Occipital lobe (tissue), 2 donors: ENCODE results near the gene GRM4. TPM values are rescaled to one million over a fixed set of nuclear protein-coding genes. Genes with fewer than 3 reads are reported as not detected.

Source experiments
- DNase-seq: peaks from one replicate; lab custom pipeline; 2025; lab: John Stamatoyannopoulos, UW
- total RNA-seq: library from RNA; depleted of rRNA; stranded (reverse); fragments of >200 nt; gene quantifications from one replicate; pipeline ENCODE4 v1.2.3, GENCODE V29; 2014

The GRM4 gene
- total RNA-seq, 1 donor from 2014 or later = 0.94 TPM

DNA sequence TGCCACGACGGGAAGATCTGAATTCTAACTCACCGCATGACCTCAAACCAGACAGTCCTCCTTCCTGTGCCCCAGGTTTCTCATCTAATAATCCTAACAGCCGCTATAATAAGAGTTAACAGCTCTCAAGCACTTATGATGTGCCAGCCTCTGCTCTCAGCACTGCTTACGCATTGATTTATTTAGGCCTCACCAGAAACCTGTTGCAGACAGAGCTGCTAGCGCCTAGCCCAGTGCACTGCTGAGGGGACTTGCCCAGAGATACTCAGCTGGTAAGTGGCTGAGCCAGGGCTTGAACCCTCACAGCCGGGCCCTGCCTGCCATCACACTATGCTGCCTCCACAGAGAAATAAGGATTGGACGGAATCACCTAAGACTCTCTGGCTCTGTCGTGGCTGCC, 37.7 kb downstream of the GRM4 start:
- no peak for DNase-seq

DNA sequence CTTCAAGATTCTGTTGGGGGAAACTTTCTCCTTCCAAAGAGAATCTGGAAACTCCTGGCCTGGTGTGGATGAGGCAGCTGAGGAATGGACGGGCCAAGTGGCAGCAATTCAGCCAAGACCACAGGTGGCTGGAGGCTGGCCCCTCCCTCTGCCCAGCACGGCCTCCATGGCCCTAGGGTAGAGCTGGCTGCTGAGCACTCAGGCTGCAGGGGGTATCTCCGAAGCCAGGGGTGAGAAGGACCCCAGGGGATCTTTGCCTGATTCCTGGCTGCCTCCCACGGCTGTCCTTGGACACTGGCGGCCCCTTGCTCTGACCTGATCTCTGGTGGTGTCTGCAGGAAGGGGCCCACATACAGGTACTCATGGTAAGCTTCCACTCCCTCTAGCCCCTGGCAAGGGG, 39.0 kb downstream of the GRM4 start:
- DNase-seq = no peak

DNA sequence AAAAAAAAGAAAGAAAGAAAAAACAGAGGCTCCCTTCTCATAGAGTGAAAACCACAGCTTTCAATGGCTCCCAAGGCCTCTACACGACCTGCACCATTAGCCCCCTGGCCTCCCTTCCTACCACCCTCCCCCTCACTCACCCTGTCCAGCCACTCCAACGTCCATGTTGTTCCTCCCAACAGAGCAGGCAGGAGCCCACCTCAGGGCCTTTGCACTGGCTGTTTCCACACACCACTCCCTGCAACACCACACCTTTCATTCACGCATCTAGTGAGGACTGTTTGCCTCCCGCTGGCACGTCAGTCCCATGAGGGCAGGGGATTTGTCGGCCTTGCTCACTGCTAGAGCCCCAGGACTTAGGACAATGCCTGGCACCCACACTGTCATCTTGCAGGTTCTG, 39.5 kb downstream of the GRM4 start:
- no peak for DNase-seq

DNA sequence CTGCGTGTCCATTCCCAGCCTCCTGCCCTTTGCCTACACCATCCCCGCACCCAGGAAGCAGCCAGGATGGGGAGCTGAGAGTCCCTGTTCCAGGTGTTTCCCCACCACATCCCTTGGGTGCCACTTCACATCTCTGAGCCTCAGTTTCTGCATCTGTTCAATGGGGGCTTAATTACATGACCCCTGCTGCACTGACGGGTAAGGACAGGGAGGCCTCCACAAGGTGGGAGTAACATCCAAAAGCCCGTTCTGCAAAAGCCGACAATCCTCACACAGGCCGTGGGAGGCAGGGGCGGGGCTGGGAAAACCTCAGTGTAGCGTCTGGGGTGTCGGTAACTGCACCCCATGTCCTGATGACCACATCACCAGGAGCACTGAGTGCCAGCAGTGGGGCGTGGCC, 41.3 kb downstream of the GRM4 start:
- no peak for DNase-seq

DNA sequence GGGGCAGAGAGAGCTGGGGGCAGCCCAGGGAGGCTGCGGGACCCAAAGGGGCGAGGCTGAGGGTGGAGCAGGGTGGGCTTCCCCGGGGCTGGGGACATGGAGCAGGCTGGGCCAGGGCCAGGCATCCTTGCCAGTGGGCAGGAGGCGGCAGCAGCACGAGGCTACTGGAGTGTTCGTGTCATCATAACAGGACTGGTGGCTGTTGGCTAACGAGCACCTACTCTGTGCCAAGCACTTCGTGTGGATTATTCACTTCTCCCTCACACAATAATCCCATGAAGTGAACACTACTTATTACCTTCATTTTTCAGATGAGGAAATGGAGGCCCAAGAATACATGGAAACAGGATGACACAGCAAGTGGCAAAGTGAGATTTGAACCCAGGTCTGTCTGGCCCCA, 41.7 kb downstream of the GRM4 start:
- no peak for DNase-seq

DNA sequence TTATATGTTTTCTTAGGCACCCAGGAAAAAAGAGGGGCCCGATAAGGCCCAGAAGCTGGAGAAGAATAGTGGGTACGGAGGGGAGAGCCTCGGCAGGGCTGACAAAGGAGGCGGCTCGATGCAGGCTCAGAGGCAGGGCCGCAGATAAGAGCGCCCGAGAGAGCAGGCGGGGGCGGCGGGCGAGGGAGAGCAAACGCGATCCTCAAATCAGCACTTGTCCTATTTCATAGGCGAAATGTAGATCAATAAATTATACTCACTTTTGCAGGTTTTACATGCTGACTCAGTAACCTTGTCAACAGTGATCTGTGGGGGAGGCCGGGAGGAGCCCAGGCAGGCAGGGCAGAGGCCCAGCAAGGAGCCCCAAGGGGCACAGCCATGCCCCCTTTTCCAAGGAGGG, 42.6 kb downstream of the GRM4 start:
- DNase-seq = no peak

DNA sequence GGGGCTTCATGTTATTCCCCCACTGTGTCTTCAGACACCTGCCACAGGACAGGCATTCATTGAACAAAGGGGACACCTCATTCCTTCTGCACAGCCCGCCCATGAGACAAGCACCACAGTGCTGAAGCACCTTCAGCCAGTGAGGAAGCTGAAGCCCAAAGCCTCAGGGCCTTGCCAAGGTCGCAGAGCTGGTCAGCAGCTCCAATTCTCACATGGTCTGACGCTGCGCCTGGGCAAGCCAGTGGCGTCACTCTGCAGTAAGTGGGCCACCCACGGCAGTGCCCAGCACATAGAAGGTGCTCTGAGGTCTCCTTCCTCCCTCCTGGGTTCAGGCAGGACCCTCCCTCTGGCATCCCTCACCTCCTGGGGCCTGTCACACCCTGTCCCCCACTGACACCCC, 43.2 kb downstream of the GRM4 start:
- DNase-seq = no peak

DNA sequence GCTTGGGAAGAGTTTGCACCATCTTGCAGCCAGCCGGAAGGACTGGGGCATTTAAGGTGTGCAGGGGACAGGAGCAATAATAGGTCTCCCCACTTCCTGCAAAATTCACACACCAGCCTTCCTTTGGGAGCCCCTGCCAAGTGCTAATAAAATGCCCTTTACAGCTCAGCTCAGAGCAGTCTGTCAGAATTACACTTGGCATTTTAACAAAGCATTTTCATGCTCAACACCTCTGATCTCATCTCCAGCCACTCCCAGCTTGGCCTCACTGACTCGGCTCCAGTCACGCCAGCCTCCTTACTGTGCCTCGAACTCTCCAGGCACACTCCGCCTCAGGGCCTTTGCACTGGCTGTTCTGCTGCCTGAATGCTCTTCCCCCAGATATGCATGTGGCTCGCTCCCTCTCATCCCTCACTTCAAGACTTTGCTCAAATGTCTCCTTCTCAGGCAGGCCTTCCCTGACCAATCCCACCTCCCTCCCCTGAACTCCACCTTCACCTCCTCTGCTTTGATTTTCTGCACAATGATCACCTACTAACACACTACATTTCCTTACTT, 43.7 kb downstream of the GRM4 start:
- no peak for DNase-seq

DNA sequence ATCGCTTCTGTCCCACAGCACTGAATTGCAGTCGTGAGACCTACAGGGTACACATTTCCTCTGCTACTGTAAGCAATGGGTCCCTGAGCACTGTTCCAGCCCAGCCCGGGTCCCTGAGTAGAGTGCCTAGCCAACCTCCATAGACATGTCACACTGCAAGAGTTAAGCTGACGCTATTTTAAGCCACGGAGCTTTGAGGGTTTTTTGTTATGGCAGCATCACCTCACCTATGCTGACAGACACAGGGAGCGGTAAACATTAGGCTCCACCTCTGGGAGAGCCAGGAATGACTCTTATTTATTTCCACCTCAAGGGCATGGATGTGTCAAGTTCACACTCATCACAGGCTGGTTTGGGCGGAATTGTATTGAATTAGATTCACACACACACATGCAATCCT, 45.1 kb downstream of the GRM4 start:
- DNase-seq = no peak

DNA sequence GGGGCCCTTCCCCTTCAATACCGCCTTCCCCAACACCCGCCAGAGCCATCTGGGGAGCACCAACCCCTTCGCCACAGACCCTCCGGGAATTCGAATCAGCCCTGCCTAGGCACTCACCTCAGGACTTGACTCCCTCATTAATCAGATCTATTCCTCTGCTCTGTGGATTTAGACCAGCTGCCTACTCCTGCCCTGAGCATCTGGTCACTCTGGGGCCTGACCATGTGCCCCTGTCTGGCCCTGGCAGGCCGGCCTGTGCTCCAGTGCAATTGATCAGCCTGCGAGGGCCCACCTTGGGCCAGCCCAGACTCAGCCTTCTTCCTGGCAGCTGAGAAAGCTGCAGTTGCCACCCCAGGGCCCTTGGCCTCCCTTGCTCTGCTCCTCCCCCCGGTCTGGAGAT, 46.0 kb downstream of the GRM4 start:
- DNase-seq = no peak

DNA sequence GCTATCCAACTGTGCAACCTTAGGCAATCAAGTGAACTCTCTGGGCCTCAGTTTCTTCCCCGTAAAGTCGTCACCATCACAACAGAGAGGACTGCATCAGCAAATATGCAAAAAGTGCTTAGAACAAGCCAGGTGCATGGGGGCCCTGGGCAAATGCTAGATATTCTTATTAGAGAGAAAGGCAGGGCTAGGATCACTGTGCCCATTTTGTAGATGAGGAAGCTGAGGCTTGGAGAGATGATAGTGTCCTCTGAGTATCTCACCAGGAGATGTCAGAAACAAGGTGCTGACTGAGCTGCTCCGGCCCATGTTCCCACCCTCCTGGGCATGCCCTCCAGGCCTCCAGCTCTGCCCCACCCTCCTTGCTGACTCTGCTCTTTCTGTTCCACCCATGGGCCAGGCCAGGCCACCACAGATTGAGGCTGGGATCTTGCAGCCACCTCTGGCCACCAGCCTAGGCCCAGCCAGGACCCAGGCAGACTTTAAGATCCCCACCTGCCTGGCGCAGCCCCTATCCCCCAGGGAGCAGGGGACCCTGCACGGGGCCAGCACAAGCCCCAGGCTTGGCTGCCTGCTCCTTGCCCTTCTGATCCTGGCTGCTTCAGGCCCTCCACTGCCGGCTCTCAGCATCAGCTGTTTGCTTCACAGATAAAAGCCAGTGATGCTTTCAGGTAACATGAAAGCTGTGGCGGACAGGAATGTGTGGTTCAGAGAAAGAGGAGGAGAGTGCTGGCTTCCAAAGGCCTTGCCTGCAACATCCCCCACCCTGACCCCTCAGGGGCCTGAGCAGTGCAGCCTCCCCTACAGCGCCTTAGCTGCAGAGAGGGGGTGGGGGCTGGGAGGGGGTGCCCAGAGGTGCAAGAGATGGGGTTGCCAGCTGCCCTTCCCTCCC, 47.6 kb downstream of the GRM4 start:
- DNase-seq = no peak

DNA sequence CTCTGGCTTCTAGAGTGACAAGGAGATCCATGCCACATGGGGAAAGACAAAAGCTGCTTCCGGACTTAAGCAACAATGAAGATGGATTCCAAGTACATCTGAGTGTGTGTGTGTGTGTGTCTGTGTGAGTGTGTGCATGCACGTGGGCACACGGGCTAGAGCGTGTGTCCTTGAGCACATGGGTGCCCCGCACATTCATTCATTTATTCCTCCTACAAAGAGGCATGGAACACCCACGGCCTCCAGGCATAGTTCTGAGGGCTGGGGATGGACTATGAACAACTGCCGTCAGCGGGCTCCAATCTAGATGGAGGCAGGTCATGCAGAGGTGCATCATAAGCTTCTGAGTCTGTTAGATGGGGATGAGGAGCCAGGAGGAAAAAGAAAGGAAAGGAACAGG, 49.1 kb downstream of the GRM4 start:
- no peak for DNase-seq

DNA sequence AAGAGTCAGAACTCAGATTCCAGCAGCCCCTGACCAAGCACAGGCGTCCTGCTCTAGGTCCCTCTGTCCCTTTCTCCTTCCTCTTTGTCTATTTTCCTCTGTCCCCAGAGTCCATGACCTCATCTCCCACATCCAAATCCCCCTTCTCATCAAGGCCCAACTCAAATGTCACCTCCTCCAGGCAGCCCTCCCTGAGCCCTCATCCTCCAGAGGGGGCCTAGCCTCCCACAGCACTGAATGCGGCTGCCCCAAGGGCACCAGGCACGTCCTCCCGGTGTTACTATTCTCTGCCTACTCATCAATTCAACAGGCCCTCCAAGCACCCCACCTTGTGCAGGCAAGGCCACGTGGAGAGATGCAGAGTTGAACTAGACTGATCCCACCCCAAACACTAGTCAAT, 49.7 kb downstream of the GRM4 start:
- no peak for DNase-seq

DNA sequence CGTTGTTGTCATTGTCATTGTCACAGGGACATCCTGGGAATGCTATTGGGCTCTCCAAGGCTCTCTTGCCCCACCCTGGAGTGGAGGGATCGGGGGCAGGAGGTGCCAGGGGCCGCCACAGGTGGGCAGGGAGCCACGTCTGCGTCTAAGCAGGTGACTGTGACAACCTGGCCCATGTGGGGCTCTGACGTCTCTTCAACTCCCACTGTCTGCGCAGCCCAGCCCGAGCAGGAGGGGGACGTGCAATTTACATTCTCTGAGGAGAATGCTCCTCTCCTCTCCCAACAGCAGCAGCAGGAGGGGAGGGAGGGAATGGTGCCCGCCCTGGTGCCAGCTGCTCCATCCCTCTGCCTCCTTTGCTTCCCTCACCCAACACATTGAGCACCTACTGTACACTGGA, 50.1 kb downstream of the GRM4 start:
- DNase-seq = no peak

DNA sequence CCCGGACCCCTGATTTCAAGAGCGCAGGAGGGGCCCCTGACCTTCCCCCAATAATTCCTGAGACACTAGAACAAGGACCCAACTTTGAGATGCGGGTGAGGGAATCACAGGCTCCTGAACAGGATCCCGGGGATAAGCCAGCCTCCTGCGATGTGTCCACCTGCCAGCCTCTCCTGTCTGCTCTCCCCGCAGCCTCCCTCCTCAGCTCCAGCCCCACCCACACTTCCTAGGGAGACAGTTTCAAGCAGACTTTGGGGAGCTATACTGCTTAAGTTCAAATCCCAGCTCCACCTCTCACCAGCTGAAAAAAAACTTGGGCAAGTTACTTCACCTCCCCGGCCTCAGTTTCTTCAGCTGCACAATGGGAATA, 50.8 kb downstream of the GRM4 start:
- DNase-seq = no peak

DNA sequence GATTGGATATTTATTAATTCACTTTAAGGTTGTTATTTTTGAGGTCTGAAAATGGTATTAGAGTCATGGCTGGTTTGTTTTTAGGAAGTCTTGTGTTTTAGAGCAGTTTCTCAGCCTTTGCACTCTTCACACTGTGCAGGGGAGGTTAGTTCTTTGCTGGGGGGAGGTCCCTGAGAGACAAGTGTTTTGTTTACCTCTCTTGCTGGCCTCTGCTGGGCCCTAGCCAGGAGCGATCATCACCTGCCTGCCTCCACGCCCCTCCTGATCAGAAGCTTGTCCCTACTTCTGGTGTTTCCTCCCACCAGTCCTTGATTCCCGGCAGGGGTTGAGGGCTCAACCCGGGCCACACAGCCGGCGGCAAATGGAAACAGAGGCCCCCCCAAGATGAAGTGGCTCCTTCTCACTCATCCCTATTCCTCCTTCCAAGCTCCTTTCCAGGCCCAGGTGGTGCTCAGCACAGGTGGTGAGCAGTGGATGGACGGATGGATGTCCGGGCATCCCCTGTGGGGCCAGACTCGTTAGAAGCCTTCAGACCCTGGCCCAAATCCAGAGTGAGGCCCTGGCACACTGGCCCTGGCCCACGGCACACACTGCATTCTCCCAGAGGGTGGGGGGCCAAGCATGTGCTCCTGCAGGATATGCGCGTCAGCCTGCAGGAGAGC, 51.3 kb downstream of the GRM4 start:
- no peak for DNase-seq

DNA sequence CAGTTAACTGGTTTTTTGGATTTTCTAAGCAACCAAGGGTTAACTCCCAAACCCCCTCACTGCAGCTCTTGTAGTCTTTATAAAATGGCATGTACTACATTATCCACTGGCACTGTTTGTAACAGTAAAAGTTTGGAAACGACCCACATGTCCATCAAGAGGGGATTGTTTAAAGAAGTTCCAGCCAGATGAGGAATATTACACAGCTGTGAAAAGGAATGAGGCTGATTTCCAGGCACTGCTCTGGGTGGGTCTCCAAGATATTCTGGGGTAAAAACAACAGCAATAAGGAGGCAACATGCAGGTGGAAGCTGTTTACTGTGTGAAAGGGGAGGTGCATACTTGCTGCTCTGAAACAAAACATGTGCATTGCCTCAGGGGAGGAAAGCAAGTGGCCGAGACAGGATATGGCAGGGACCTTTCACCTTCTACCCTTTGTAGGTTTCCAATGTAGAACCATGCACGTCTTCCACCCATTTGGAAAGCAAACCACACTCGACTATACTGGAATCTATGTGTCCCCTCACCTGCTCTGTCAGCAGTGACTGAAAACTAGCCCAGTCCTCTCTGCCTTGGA, 51.9 kb downstream of the GRM4 start:
- no peak for DNase-seq

DNA sequence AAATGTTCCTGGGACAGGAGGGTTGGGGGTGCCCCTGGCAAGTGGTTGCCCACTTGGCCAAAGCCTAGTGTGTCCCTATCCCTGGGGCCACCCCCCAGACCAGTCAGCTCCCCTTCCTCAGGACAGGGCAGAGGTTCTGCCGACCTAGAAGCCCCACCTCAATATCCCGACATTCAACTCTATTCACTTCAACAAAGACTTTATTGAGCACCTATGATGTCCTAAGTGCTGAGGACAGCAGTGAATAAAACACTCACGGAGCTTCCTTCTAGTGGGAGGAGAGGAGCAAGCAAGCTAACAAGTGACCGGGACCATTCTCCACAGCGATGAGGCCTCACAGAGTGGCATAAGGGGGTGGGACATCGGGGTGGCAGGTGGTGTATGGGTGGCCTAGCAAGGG, 52.7 kb downstream of the GRM4 start:
- DNase-seq = no peak

DNA sequence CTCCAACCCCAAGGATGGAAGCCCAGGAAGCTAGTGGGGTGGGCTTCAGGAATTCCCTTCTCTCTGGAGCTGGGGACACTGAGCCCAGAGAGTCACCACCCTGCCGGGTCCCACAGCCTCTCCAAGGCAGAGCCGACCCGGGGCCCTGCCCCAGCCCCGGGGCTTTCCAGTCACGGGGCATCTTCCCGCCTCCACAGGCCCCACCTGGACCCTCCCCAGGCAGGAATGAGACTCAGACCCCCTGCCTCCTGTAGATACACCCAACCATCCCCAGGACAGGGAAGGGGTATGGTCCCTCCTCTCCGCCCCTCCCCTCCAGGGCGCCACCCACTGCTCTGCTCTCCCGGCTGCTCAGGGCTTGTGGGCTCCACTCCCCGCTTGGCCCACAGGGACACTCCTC, 53.3 kb downstream of the GRM4 start:
- no peak for DNase-seq

DNA sequence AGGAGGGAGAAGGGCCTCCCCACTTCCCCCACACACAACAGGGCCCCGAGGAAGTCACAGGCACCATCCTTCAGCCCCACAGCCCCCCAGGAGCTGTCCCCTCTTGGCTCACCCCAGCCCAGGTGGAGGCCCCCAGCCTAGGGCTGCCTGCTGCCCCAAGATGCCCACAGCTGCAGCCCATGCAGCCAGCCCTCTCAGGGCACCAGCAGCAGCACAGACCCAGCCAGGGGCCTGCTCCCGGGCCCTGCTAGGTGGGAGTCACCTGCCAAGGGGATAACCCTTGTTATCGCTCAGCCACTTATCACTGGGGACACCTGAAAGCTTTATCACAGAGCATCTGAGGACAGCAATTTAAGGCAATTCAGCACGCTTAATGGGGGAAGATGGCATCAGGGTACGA, 55.0 kb downstream of the GRM4 start:
- no peak for DNase-seq

DNA sequence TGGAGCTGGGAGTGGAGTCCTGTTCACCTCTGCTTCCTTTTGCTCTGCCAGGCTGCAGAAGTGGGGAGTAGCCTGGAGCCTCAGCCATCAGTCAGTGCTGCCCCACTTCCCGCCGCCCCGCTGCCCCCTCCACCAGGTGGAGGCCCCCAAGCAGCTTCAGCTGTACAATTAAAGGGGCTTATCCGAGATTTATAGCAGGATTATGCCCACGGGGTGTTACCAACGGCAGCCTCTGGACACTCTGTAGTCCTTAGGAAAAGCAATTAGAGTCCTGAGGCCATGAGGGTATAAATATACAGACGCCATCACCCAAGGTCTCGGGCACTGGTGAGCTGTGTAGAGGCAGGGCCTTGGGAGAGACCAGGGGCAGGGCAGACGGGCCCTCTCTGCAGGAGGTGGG, 55.4 kb downstream of the GRM4 start:
- DNase-seq = no peak

DNA sequence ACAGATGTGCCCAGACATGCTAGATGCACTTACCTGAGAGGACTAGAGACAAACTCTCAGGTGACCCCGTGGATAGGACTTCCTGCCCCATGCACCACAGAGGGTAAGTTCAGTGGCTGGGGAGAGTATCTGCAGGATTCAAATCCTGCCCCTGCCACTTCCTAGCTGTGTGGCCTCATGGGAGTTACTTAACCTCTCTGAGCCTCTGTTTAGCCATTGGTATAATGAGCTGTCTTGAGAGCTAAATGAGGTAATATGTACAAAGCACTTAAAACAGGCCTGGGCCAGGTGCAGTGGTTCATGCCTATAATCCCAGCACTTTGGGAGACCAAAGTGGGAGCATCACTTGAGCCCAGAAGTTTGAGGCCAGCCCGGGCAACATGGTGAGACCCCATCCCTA, 59.3 kb downstream of the GRM4 start:
- DNase-seq = no peak
